H1 (cell line): Measurements from ENCODE around the gene RS1. TPM values are rescaled to one million over a fixed set of nuclear protein-coding genes. Genes with fewer than 3 reads are reported as not detected.

Source experiments
- CTCF ChIA-PET: fragments of 300-600 bp; sonication (Branson Sonifier 250); formaldehyde crosslinking; loops from one replicate; lab custom pipeline; 2021; ENCODE audit not compliant: partially characterized antibody; lab: Charles Lee
- POLR2A ChIA-PET: fragments of 300-600 bp; sonication (Branson Sonifier 250); formaldehyde crosslinking; loops from one replicate; lab custom pipeline; 2021; ENCODE audit warnings: inconsistent platforms; ENCODE audit not compliant: partially characterized antibody; lab: Charles Lee
- DNase-seq, 2 experiments: peaks; one replicate each; pipeline versions ENCODE4 v3.0.0 to v3.0.0-alpha.2; 2010 to 2022; ENCODE audit warnings: low spot score in 2 of 2, low read depth in 1 of 2, mixed read lengths in 1 of 2
- FAIRE-seq: peaks from 2 replicates; lab custom pipeline; 2011; peaks lifted over from hg19 to GRCh38; lab: Jason Lieb, UNC
- H2AFZ ChIP-seq: 2 replicates; pipeline ENCODE4 v1.8.1; 2012; ENCODE audit warnings: low read length, inconsistent platforms
- H2AK5ac ChIP-seq: 2 replicates; pipeline ENCODE4 v1.6.1; 2013; ENCODE audit warnings: low read depth, low read length
- H2BK120ac ChIP-seq: replicated peaks from 2 replicates; pipeline ENCODE3; 2013; ENCODE audit warnings: low read depth, low read length, inconsistent platforms
- H2BK12ac ChIP-seq: 2 replicates; pipeline ENCODE4 v1.6.1; 2013; ENCODE audit warnings: low read depth, low read length
- H2BK15ac ChIP-seq: 2 replicates; pipeline ENCODE4 v1.6.1; 2013; ENCODE audit warnings: low read length
- H2BK20ac ChIP-seq: 2 replicates; pipeline ENCODE4 v1.6.1; 2013; ENCODE audit warnings: low read length
- H2BK5ac ChIP-seq: 2 replicates; pipeline ENCODE4 v1.6.1; 2013; ENCODE audit warnings: low read depth, low read length
- H3K14ac ChIP-seq: 2 replicates; pipeline ENCODE4 v1.6.1; 2013; ENCODE audit warnings: inconsistent platforms; ENCODE audit not compliant: insufficient read length
- H3K18ac ChIP-seq: 2 replicates; pipeline ENCODE4 v1.6.1; 2013; ENCODE audit warnings: low read length; ENCODE audit errors: extremely low read depth
- H3K23ac ChIP-seq: 2 replicates; pipeline ENCODE4 v1.6.1; 2013; ENCODE audit warnings: inconsistent platforms; ENCODE audit not compliant: insufficient read length
- H3K23me2 ChIP-seq: 2 replicates; pipeline ENCODE4 v1.6.1; 2013; ENCODE audit warnings: low read depth, low read length
- H3K27ac ChIP-seq: 2 replicates; pipeline ENCODE4 v1.6.1; 2011; ENCODE audit warnings: low read depth, low read length, inconsistent platforms
- H3K27me3 ChIP-seq, 4 experiments: replicated peaks in 1 of 4; 1 replicate in 1 of 4; 2 replicates in 3 of 4; pipeline versions ENCODE4 v1.6.1 to v1.8.1; 2011 to 2013; ENCODE audit warnings: low read length in 3 of 4, mild to moderate bottlenecking in 3 of 4, inconsistent platforms in 2 of 4, mixed read lengths in 2 of 4, moderate library complexity in 1 of 4; ENCODE audit not compliant: control insufficient read depth in 3 of 4, insufficient read depth in 3 of 4; ENCODE audit errors: extremely low read depth in 1 of 4
- H3K36me3 ChIP-seq, 4 experiments: 2 replicates each; pipeline versions ENCODE4 v1.6.1 to v1.8.1; 2011 to 2013; ENCODE audit warnings: mild to moderate bottlenecking in 4 of 4, low read length in 3 of 4, moderate library complexity in 2 of 4, control low read depth in 1 of 4, inconsistent platforms in 1 of 4; ENCODE audit not compliant: insufficient read depth in 4 of 4, control insufficient read depth in 2 of 4
- H3K4ac ChIP-seq: replicated peaks from 2 replicates; pipeline ENCODE3; 2013; ENCODE audit warnings: low read length, low read depth, mixed read lengths, inconsistent platforms; ENCODE audit not compliant: insufficient read length
- H3K4me1 ChIP-seq, 4 experiments: replicated peaks in 1 of 4; 1 replicate in 1 of 4; 2 replicates in 3 of 4; pipeline versions ENCODE4 v1.6.1 to v1.8.1; 2011 to 2013; ENCODE audit warnings: low read length in 3 of 4, inconsistent platforms in 2 of 4, mixed read lengths in 1 of 4; ENCODE audit not compliant: insufficient read depth in 4 of 4, control insufficient read depth in 3 of 4
- H3K4me2 ChIP-seq, 2 experiments: 2 replicates each; pipeline versions ENCODE4 v1.6.1 to v1.8.1; 2011 to 2013; ENCODE audit warnings: low read depth in 2 of 2, low read length in 2 of 2, control low read depth in 1 of 2, inconsistent platforms in 1 of 2, mild to moderate bottlenecking in 1 of 2; ENCODE audit not compliant: insufficient read depth in 1 of 2
- H3K4me3 ChIP-seq, 4 experiments: fragments of 200-600, 300-600 bp in 1 of 4; sonication (generic), shearing (Covaris generic), sonication (Bioruptor Twin) in 1 of 4; 2 replicates each; pipeline versions ENCODE4 v1.5.1 to v1.8.1; 2011 to 2016; ENCODE audit warnings: low read length in 4 of 4, low read depth in 3 of 4, control low read depth in 2 of 4, inconsistent platforms in 2 of 4, mild to moderate bottlenecking in 2 of 4, mixed read lengths in 1 of 4, moderate library complexity in 1 of 4; ENCODE audit not compliant: insufficient read depth in 2 of 4; ENCODE audit errors: extremely low read depth in 1 of 4
- H3K56ac ChIP-seq: replicated peaks from 2 replicates; pipeline ENCODE3; 2013; ENCODE audit warnings: low read depth, mild to moderate bottlenecking, mixed read lengths, low read length, inconsistent platforms; ENCODE audit not compliant: insufficient read length
- H3K79me1 ChIP-seq: 2 replicates; pipeline ENCODE4 v1.6.1; 2013; ENCODE audit warnings: low read depth, low read length, control low read depth
- H3K79me2 ChIP-seq, 2 experiments: 2 replicates each; pipeline versions ENCODE4 v1.6.1 to v1.8.1; 2012 to 2013; ENCODE audit warnings: low read length in 2 of 2, mild to moderate bottlenecking in 2 of 2, inconsistent platforms in 1 of 2; ENCODE audit not compliant: insufficient read depth in 2 of 2, control insufficient read depth in 1 of 2
- H3K9ac ChIP-seq, 4 experiments: replicated peaks in 1 of 4; 1 replicate in 1 of 4; 2 replicates in 3 of 4; pipeline versions ENCODE4 v1.6.1 to v1.8.1; 2011 to 2013; ENCODE audit warnings: low read depth in 3 of 4, low read length in 3 of 4, control low read depth in 2 of 4, mild to moderate bottlenecking in 2 of 4, moderate library complexity in 2 of 4, inconsistent platforms in 1 of 4; ENCODE audit errors: extremely low read depth in 1 of 4
- H3K9me3 ChIP-seq, 2 experiments: 2 replicates each; pipeline versions ENCODE4 v1.6.1 to v1.8.1; 2012 to 2013; ENCODE audit warnings: mild to moderate bottlenecking in 2 of 2, moderate library complexity in 2 of 2, control low read depth in 1 of 2, inconsistent platforms in 1 of 2, low read depth in 1 of 2, low read length in 1 of 2, mixed read lengths in 1 of 2; ENCODE audit not compliant: insufficient read depth in 2 of 2
- H4K20me1 ChIP-seq, 2 experiments: replicated peaks in 1 of 2; 2 replicates each; pipeline versions ENCODE3 to v1.8.1; 2011 to 2013; ENCODE audit warnings: inconsistent platforms in 2 of 2, low read length in 2 of 2, mild to moderate bottlenecking in 1 of 2; ENCODE audit not compliant: insufficient read depth in 2 of 2, control insufficient read depth in 1 of 2
- H4K5ac ChIP-seq: 2 replicates; pipeline ENCODE4 v1.6.1; 2013; ENCODE audit warnings: low read length, low read depth, mixed read lengths, inconsistent platforms; ENCODE audit not compliant: insufficient read length
- H4K8ac ChIP-seq: 2 replicates; pipeline ENCODE4 v1.8.0; 2013; ENCODE audit warnings: mild to moderate bottlenecking, moderate library complexity, low read length, inconsistent platforms; ENCODE audit not compliant: insufficient read depth; ENCODE audit errors: extremely low read depth
- H4K91ac ChIP-seq: replicated peaks from 2 replicates; pipeline ENCODE3; 2013; ENCODE audit warnings: low read length, mixed read lengths, inconsistent platforms; ENCODE audit not compliant: insufficient read length
- BACH1 ChIP-seq: IDR thresholded peaks from 2 replicates; pipeline ENCODE4 v1.6.1; 2012; ENCODE audit warnings: low read length, improper control_type of control experiment
- BCL11A ChIP-seq, 2 experiments: IDR thresholded peaks; one replicate each; pipeline ENCODE4 v1.6.1; 2011; ENCODE audit warnings: low read depth in 2 of 2, low read length in 2 of 2, mild to moderate bottlenecking in 2 of 2
- CHD1 ChIP-seq: IDR thresholded peaks from 2 replicates; pipeline ENCODE4 v1.6.1; 2012; ENCODE audit warnings: low read depth, low read length, improper control_type of control experiment
- EP300 ChIP-seq, 2 experiments: IDR thresholded peaks; 1 replicate in 1 of 2; 2 replicates in 1 of 2; pipeline ENCODE4 v1.6.1; 2011 to 2012; ENCODE audit warnings: low read depth in 2 of 2, low read length in 2 of 2, mild to moderate bottlenecking in 2 of 2, borderline replicate concordance in 1 of 2, inconsistent platforms in 1 of 2, moderate library complexity in 1 of 2
- KDM4A ChIP-seq: IDR thresholded peaks from one replicate; pipeline ENCODE4 v1.7.1; 2012; ENCODE audit warnings: low read depth, mild to moderate bottlenecking, moderate library complexity, low read length, inconsistent platforms; ENCODE audit not compliant: severe bottlenecking
- MAFK ChIP-seq: IDR thresholded peaks from 2 replicates; pipeline ENCODE4 v1.6.1; 2012; ENCODE audit warnings: low read depth, mild to moderate bottlenecking, improper control_type of control experiment, low read length
- TAF7 ChIP-seq: optimal IDR thresholded peaks from 2 replicates; pipeline ENCODE3; 2011; ENCODE audit warnings: low read depth, mild to moderate bottlenecking, inconsistent platforms, low read length, moderate library complexity, borderline replicate concordance
- WGBS, 2 experiments: shearing (Covaris generic) in 1 of 2; methylation state at CpG; one replicate each; pipeline versions ENCODE4 v1.1.6 to v1.1.7; 2013 to 2015; ENCODE audit warnings: low lambda C conversion rate in 2 of 2, mixed read lengths in 2 of 2, inconsistent platforms in 1 of 2, low coverage in 1 of 2, missing lambda C conversion rate in 1 of 2; ENCODE audit not compliant: insufficient replicate concordance in 2 of 2, insufficient coverage in 1 of 2, insufficient read length in 1 of 2; ENCODE audit errors: extremely low coverage in 1 of 2, missing lambda C conversion rate in 1 of 2; 5-methylcytosine and 5-hydroxymethylcytosine counted together
- polyA plus RNA-seq, 7 experiments: library from polyadenylated mRNA; depleted of rRNA in 3 of 7; stranded (reverse) in 5 of 7; unstranded in 2 of 7; fragments of >200 nt in 5 of 7; fragments of 200-250 nt in 2 of 7; gene quantifications; 1 replicate in 5 of 7; 2 replicates in 1 of 7; 4 replicates in 1 of 7; pipeline versions ENCODE4 v1.2.1 to v1.2.3, GENCODE V29; 2011 to 2013; ENCODE audit warnings: missing spikeins in 2 of 7, mixed read lengths in 2 of 7
- total RNA-seq: library from RNA; stranded (reverse); fragmentation: NEBNext Ultra II Directional; extraction: Animal tissue kit (Norgen Biotek cat#: 25700); gene quantifications from 2 replicates; pipeline ENCODE4 v1.2.1, GENCODE V29; 2021

RS1 gene
- total and polyA plus RNA-seq, 2 of the 8 experiments (the other 6 are each of a cell fraction or from before 2014, with no cell fraction given): 0.03 TPM; not detected in 1

DNA sequence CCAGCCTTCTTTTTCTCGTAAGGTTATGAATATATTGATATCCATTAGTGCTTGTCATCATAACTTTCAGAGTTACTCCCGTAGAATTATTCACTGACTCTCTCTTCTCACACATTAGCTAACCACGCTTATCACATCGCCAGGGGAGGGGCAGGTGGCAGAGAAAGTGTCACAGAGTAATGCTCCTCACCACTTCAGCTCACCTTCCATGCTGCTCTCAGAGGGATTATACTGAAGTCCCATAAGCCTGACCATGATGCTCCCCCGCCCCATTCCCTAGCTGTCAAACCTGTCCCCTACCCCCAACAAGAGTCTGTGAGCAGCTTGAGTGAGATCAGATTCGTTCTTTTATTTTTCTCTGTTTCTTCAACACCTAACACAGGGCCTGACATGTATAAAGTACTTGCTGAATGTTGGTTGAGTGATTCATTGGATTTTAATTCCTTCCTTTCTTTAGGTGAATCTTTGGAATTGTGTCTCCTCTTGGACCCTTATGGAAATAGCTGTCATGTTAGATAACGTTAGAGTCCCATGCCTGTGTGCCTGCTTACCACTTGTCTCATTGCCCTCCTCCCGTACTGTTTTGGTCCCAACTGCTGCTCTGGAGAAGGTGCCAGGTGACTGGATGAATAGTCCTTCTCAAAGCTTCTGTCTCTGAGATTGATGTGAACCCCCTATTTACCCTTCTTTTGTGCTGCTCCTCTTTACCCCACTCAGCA lies 55.1 kb downstream of the RS1 start:
- no peak overlapping the region for H2BK5ac ChIP-seq
- no peak for DNase-seq
- ChIA-PET CTCF (interaction anchor here (0.6 kb wide), 3 partner anchors 64 to 273 kb away, joined by 3 to 4 read pairs (median 3); no protein-coding TSS in a partner anchor), POLR2A (no interaction called here)
- no peak overlapping the region for H3K4ac ChIP-seq
- H2BK120ac ChIP-seq: no peak overlapping the region
- no peak overlapping the region for H3K27ac ChIP-seq
- no peak overlapping the region for H3K4me2 ChIP-seq
- H3K23ac ChIP-seq: no peak overlapping the region
- H3K27me3 ChIP-seq: no peaks in the 10 kb centered on the region
- no peaks in the 10 kb centered on the region for H3K23me2 ChIP-seq
- no peak overlapping the region for H4K91ac ChIP-seq
- no peak overlapping the region for H3K9ac ChIP-seq
- H3K4me1 ChIP-seq: no peaks in the 10 kb centered on the region
- H2BK20ac ChIP-seq: no peak overlapping the region
- H3K9me3 ChIP-seq: no peaks in the 10 kb centered on the region
- no peak overlapping the region for H2AK5ac ChIP-seq
- H3K36me3 ChIP-seq: peaks cover 0 to 3% (median 0%) of the 10 kb centered on the region in 4 experiments; a peak in 2 of 8 replicates
- no peak overlapping the region for H2AFZ ChIP-seq
- H4K20me1 ChIP-seq: peaks cover 0 to 1% of the 10 kb centered on the region in 2 experiments
- no peak overlapping the region for H3K18ac ChIP-seq
- no peak overlapping the region for H3K4me3 ChIP-seq
- H3K56ac ChIP-seq: no peak overlapping the region
- H2BK12ac ChIP-seq: no peak overlapping the region
- WGBS, 2 experiments: 92% methylated on average over 6 of the region's 8 CpGs; no CpG with 5 or more reads in 1 of the 2 experiments
- H3K79me2 ChIP-seq: no peaks in the 10 kb centered on the region
- no peak overlapping the region for H3K14ac ChIP-seq
- H2BK15ac ChIP-seq: no peak overlapping the region
- H4K5ac ChIP-seq: no peak overlapping the region
- TF ChIP-seq BACH1 (no peak), BCL11A (IDR thresholded peaks at IDR 0.05; ENCODE audit: low read depth in 2 of 2, low read length in 2 of 2) (no peak), MAFK (no peak), CHD1 (no peak), EP300 (IDR thresholded peaks at IDR 0.05; ENCODE audit: borderline replicate concordance in 1 of 2, low read depth in 2 of 2, low read length in 2 of 2) (no peak), TAF7 (no peak), KDM4A (no peak)
- TF ChIP-seq, all 59 proteins: peak for 0
- no peak for FAIRE-seq
- no peaks in the 10 kb centered on the region for H3K79me1 ChIP-seq
- no peak overlapping the region for H4K8ac ChIP-seq
